Endothelial cell of umbilical vein (primary cell): ENCODE results near the gene PTPRE. TPM values are rescaled to one million over a fixed set of nuclear protein-coding genes. Genes with fewer than 3 reads are reported as not detected.

Source experiments
- BruUV-seq: library from RNA; stranded (reverse); fragments of 400-500 nt; replicated peaks from 2 replicates; lab custom pipeline; 2021; lab: Mats Ljungman, UMichigan
- CTCF ChIA-PET: fragments of 300-600, 350-600 bp; sonication (Branson Sonifier 250); formaldehyde crosslinking; loops from one replicate; lab custom pipeline; 2021; ENCODE audit warnings: antibody characterized with exemption, inconsistent platforms; lab: Charles Lee
- POLR2A ChIA-PET: fragments of 300-600, 350-600 bp; sonication (Branson Sonifier 250); formaldehyde crosslinking; loops from one replicate; lab custom pipeline; 2021; ENCODE audit warnings: antibody characterized with exemption, inconsistent platforms; lab: Charles Lee
- DNase-seq: peaks from one replicate; pipeline ENCODE4 v3.0.0-alpha.2; 2011; ENCODE audit warnings: low read depth, low spot score
- FAIRE-seq: peaks from 2 replicates; lab custom pipeline; 2011; peaks lifted over from hg19 to GRCh38; lab: Jason Lieb, UNC
- H2AFZ ChIP-seq: 2 replicates; pipeline ENCODE4 v1.6.0; 2012; ENCODE audit warnings: low read depth, low read length, control low read depth, inconsistent platforms
- H3K27ac ChIP-seq: 2 replicates; pipeline ENCODE4 v1.5.1; 2011; ENCODE audit warnings: low read depth, mild to moderate bottlenecking, control low read depth, low read length, moderate library complexity; ENCODE audit not compliant: insufficient read depth
- H3K27me3 ChIP-seq, 2 experiments: 2 replicates each; pipeline versions ENCODE4 v1.6.0 to v1.6.1; 2011; ENCODE audit warnings: low read length in 2 of 2, mixed read lengths in 1 of 2; ENCODE audit not compliant: control insufficient read depth in 2 of 2, insufficient read depth in 2 of 2
- H3K36me3 ChIP-seq, 2 experiments: 2 replicates in 1 of 2; 3 replicates in 1 of 2; pipeline ENCODE4 v1.5.1; 2011; ENCODE audit warnings: low read length in 2 of 2, mild to moderate bottlenecking in 1 of 2, moderate library complexity in 1 of 2; ENCODE audit not compliant: control insufficient read depth in 2 of 2, insufficient read depth in 2 of 2; ENCODE audit errors: extremely low read depth in 1 of 2
- H3K4me1 ChIP-seq: 3 replicates; pipeline ENCODE4 v1.5.1; 2011; ENCODE audit warnings: mild to moderate bottlenecking, low read length; ENCODE audit not compliant: control insufficient read depth, insufficient read depth; ENCODE audit errors: extremely low read depth
- H3K4me2 ChIP-seq: 2 replicates; pipeline ENCODE4 v1.6.1; 2011; ENCODE audit warnings: low read length, control low read depth, mixed read lengths; ENCODE audit not compliant: insufficient read depth
- H3K4me3 ChIP-seq, 3 experiments: fragments of 200-600 bp in 1 of 3; sonication (generic), shearing (Covaris generic) in 1 of 3; replicated peaks in 1 of 3; 2 replicates each; pipeline ENCODE4 v1.5.1; 2011 to 2016; ENCODE audit warnings: control low read depth in 3 of 3, low read length in 3 of 3, mild to moderate bottlenecking in 2 of 3, inconsistent platforms in 1 of 3, low read depth in 1 of 3, moderate library complexity in 1 of 3; ENCODE audit not compliant: insufficient read depth in 1 of 3
- H3K79me2 ChIP-seq: 2 replicates; pipeline ENCODE4 v1.6.0; 2012; ENCODE audit warnings: low read length, inconsistent platforms; ENCODE audit not compliant: control insufficient read depth, insufficient read depth
- H3K9ac ChIP-seq: replicated peaks from 2 replicates; pipeline ENCODE3; 2011; ENCODE audit warnings: low read length, control low read depth; ENCODE audit not compliant: insufficient read depth; ENCODE audit errors: extremely low read depth
- H3K9me1 ChIP-seq: replicated peaks from 3 replicates; pipeline ENCODE4 v1.6.0; 2011; ENCODE audit warnings: mild to moderate bottlenecking, low read length; ENCODE audit not compliant: control insufficient read depth, insufficient read depth; ENCODE audit errors: extremely low read depth
- H3K9me3 ChIP-seq: replicated peaks from 2 replicates; pipeline ENCODE4 v1.5.1; 2012; ENCODE audit warnings: low read length, inconsistent platforms; ENCODE audit not compliant: control insufficient read depth, insufficient read depth
- H4K20me1 ChIP-seq: replicated peaks from 2 replicates; pipeline ENCODE3; 2011; ENCODE audit warnings: mild to moderate bottlenecking, low read length; ENCODE audit not compliant: control insufficient read depth, insufficient read depth; ENCODE audit errors: extremely low read depth
- CTCF ChIP-seq, 2 donors: IDR thresholded peaks; 1 replicate in 1 of 2; 2 replicates in 1 of 2; pipeline ENCODE4 v1.5.1; 2011; ENCODE audit warnings: low read length in 2 of 2, mild to moderate bottlenecking in 2 of 2, moderate library complexity in 2 of 2, control low read depth in 1 of 2, inconsistent platforms in 1 of 2, low read depth in 1 of 2; ENCODE audit not compliant: insufficient read depth in 1 of 2; ENCODE audit errors: extremely low read depth in 1 of 2
- EZH2 ChIP-seq: IDR thresholded peaks from 2 replicates; pipeline ENCODE4 v1.6.1; 2012; ENCODE audit warnings: borderline replicate concordance, low read depth, mild to moderate bottlenecking, moderate library complexity, low read length, inconsistent platforms; ENCODE audit not compliant: severe bottlenecking
- FOS ChIP-seq: IDR thresholded peaks from 2 replicates; pipeline ENCODE4 v1.6.1; 2011; ENCODE audit warnings: mild to moderate bottlenecking, low read length, moderate library complexity, borderline replicate concordance; ENCODE audit not compliant: insufficient read depth
- GATA2 ChIP-seq: IDR thresholded peaks from 2 replicates; pipeline ENCODE4 v1.7.0; 2011; ENCODE audit warnings: low read depth, mild to moderate bottlenecking, moderate library complexity, mixed read lengths, low read length; ENCODE audit not compliant: insufficient read length, insufficient read depth
- JUN ChIP-seq: IDR thresholded peaks from 2 replicates; pipeline ENCODE4 v1.6.1; 2011; ENCODE audit warnings: borderline replicate concordance, low read depth; ENCODE audit not compliant: insufficient read length, insufficient read depth
- MAX ChIP-seq: IDR thresholded peaks from 2 replicates; pipeline ENCODE4 v1.6.1; 2011; ENCODE audit not compliant: insufficient read depth, insufficient read length
- MYC ChIP-seq: IDR thresholded peaks from one replicate; pipeline ENCODE4 v1.6.1; 2011; ENCODE audit warnings: mild to moderate bottlenecking, low read depth, low read length
- POLR2A ChIP-seq: IDR thresholded peaks from 2 replicates; pipeline ENCODE4 v1.6.1; 2012; ENCODE audit warnings: low read depth, mild to moderate bottlenecking, control low read depth, low read length
- POLR2AphosphoS5 ChIP-seq: IDR thresholded peaks from 2 replicates; pipeline ENCODE4 v1.6.1; 2012; ENCODE audit warnings: low read depth, mild to moderate bottlenecking, control low read depth, low read length, moderate library complexity; ENCODE audit not compliant: insufficient read depth
- dilution Hi-C: fragments of 300-500 bp; cut with MboI; formaldehyde crosslinking; loops from one replicate; pipeline ENCODE4 v1.15.0; 2019; ENCODE audit warnings: low sequenced_read_pairs; ENCODE audit not compliant: extremely low pct_ligation_motif_present
- intact Hi-C: fragments of 100-400 bp; cut with micrococcal nuclease; formaldehyde crosslinking; loops from one replicate; pipeline ENCODE4 v1.10.0; 2022
- polyA plus RNA-seq, 4 experiments: library from polyadenylated mRNA; depleted of rRNA in 3 of 4; stranded (reverse) in 3 of 4; unstranded in 1 of 4; fragments of >200 nt; gene quantifications; 2 replicates each; pipeline versions ENCODE4 v1.2.1 to v1.2.3, GENCODE V29; 2011 to 2012; ENCODE audit warnings: missing spikeins in 1 of 4
- total RNA-seq: library from RNA; stranded (reverse); gene quantifications from 2 replicates; pipeline ENCODE4 v1.2.3, GENCODE V29; 2021

Gene PTPRE
- total and polyA plus RNA-seq, 2 donors (not counting 3 experiments of a cell fraction or from before 2014, with no cell fraction given), result 37.3 to 116 TPM

GRCh38 chr10:128029290-128029651 lies 122.4 kb downstream of the PTPRE start:
- no peak overlapping the region for H3K4me3 ChIP-seq
- no peaks in the 10 kb centered on the region for H3K27me3 ChIP-seq
- H3K36me3 ChIP-seq, result peaks cover 4 to 28% of the 10 kb centered on the region in 2 experiments
- peaks cover 76% of the 10 kb centered on the region for H3K79me2 ChIP-seq
- no peaks in the 10 kb centered on the region for H3K4me1 ChIP-seq
- H3K9me1 ChIP-seq, result no peaks in the 10 kb centered on the region
- no peak for DNase-seq
- ChIA-PET POLR2A (no interaction called here), CTCF (interaction anchor here (1.6 kb wide), 1 partner anchor 40 kb away, joined by 8 read pairs; no protein-coding TSS in a partner anchor)
- no TSS peak for BruUV-seq
- TF ChIP-seq POLR2AphosphoS5 (no peak), POLR2A (no peak), JUN (no peak)
- intact Hi-C loops (no loop called here), dilution Hi-C loops (no loop called here)
- H3K9me3 ChIP-seq, result no peaks in the 10 kb centered on the region
- no peaks in the 10 kb centered on the region for H4K20me1 ChIP-seq
- no peak overlapping the region for H3K9ac ChIP-seq
- no peak overlapping the region for H3K4me2 ChIP-seq
- no peak overlapping the region for H2AFZ ChIP-seq
- H3K27ac ChIP-seq, result no peak overlapping the region
- FAIRE-seq, result no peak

GRCh38 chr10:128029731-128030369 lies 122.9 kb downstream of the PTPRE start:
- no peaks in the 10 kb centered on the region for H3K9me3 ChIP-seq
- H3K79me2 ChIP-seq, result peaks cover 72% of the 10 kb centered on the region
- H3K4me1 ChIP-seq, result no peaks in the 10 kb centered on the region
- DNase-seq, result no peak
- intact Hi-C loops, result no loop called here
- POLR2A ChIA-PET, result no interaction called here
- peaks cover 4 to 28% of the 10 kb centered on the region in 2 experiments for H3K36me3 ChIP-seq
- CTCF ChIA-PET, result interaction anchor here (1.6 kb wide), 1 partner anchor 39 kb away, joined by 8 read pairs; no protein-coding TSS in a partner anchor
- TF ChIP-seq CTCF (IDR thresholded peaks at IDR 0.05; ENCODE audit: extremely low read depth in 1 of 2, insufficient read depth in 1 of 2, low read depth in 1 of 2, low read length in 2 of 2), result no peak
- TF ChIP-seq POLR2A, result no peak
- no peak for TF ChIP-seq MYC
- no peak for TF ChIP-seq FOS
- no peak for TF ChIP-seq EZH2
- no peak for TF ChIP-seq GATA2
- no peak for TF ChIP-seq MAX
- no peak for TF ChIP-seq POLR2AphosphoS5
- no peak for TF ChIP-seq JUN
- no peak overlapping the region for H3K4me3 ChIP-seq
- BruUV-seq, result no TSS peak
- no peaks in the 10 kb centered on the region for H3K9me1 ChIP-seq
- no peak for FAIRE-seq
- no peaks in the 10 kb centered on the region for H4K20me1 ChIP-seq
- H3K9ac ChIP-seq, result no peak overlapping the region
- H3K27me3 ChIP-seq, result no peaks in the 10 kb centered on the region
- dilution Hi-C loops, result no loop called here
- H2AFZ ChIP-seq, result no peak overlapping the region
- H3K27ac ChIP-seq, result no peak overlapping the region
- no peak overlapping the region for H3K4me2 ChIP-seq
